Cardiac muscle cell (in vitro differentiated cells and primary cell): ENCODE data around the gene ALKBH2. TPM values are rescaled to one million over a fixed set of nuclear protein-coding genes. Genes with fewer than 3 reads are reported as not detected.
A peak's percentile ranks its signal among the peaks of the same experiment; 100 is the strongest.

ENCODE experiments used
- DNase-seq, 2 donors: peaks; one replicate each; pipeline versions ENCODE4 v3.0.0 to v3.0.0-alpha.2; 2010 to 2017; ENCODE audit warnings: low read depth in 1 of 2, low spot score in 1 of 2
- H3K27ac ChIP-seq: fragments of 200-600 bp; sonication (generic); 2 replicates; pipeline ENCODE4 v1.5.1; 2016
- H3K27me3 ChIP-seq: fragments of 200-600 bp; sonication (generic); 2 replicates; pipeline ENCODE4 v1.6.0; 2016; ENCODE audit warnings: control low read depth
- H3K36me3 ChIP-seq: fragments of 200-600 bp; sonication (generic); 2 replicates; pipeline ENCODE4 v1.5.1; 2016; ENCODE audit warnings: control low read depth
- H3K4me1 ChIP-seq: fragments of 200-600 bp; sonication (generic); 2 replicates; pipeline ENCODE4 v1.8.1; 2017; ENCODE audit warnings: low read depth, mild to moderate bottlenecking, mixed run types
- H3K4me3 ChIP-seq: fragments of 200-600 bp; sonication (generic); 2 replicates; pipeline ENCODE4 v1.5.1; 2016; ENCODE audit warnings: mild to moderate bottlenecking
- H3K9me3 ChIP-seq: fragments of 200-600 bp; sonication (generic); 2 replicates; pipeline ENCODE4 v1.5.1; 2017; ENCODE audit warnings: low read depth, mild to moderate bottlenecking, control low read depth
- CTCF ChIP-seq: IDR thresholded peaks from 2 replicates; pipeline ENCODE4 v1.5.1; 2012; ENCODE audit warnings: low read depth, mild to moderate bottlenecking, low read length
- polyA plus RNA-seq: library from polyadenylated mRNA; unstranded; fragments of >200 nt; fragmentation: Nextera tagmentation; extraction: Ambion mirVana; gene quantifications from 2 replicates; pipeline ENCODE4 v1.2.1, GENCODE V29; 2016
- total RNA-seq: library from RNA; depleted of rRNA; stranded (reverse); fragments of >200 nt; gene quantifications from 2 replicates; pipeline ENCODE4 v1.2.3, GENCODE V29; 2016

The ALKBH2 gene
- total RNA-seq (21.9 and 46.6 TPM in 2 replicates), polyA plus RNA-seq (32.7 and 47.6 TPM in 2 replicates)

- peak within 1 kb of the TSS; percentile 34 for H3K4me3 ChIP-seq
- TF ChIP-seq CTCF = peak; percentile 95
- peaks cover 4% of the 10 kb centered on the region for H3K36me3 ChIP-seq
- no peaks in the 10 kb centered on the region for H3K4me1 ChIP-seq
- H3K9me3 ChIP-seq = no peaks in the 10 kb centered on the region
- H3K27ac ChIP-seq = no peak within 1 kb of the TSS
- no peaks in the 10 kb centered on the region for H3K27me3 ChIP-seq
- DNase-seq = peak; percentile 93 to 96
Measured at GRCh38 chr12:109093022-109093918, at the start of gene ALKBH2. ALKBH2 (minus strand) TSS chr12:109093472; CDS start chr12:109092786, 686 bp downstream.

GRCh38 chr12:109140560-109140959 lies 47.3 kb upstream of the ALKBH2 start:
- no peaks in the 10 kb centered on the region for H3K27me3 ChIP-seq
- no peak overlapping the region for H3K4me3 ChIP-seq
- no peak for DNase-seq
- peaks cover 16% of the 10 kb centered on the region for H3K36me3 ChIP-seq
- no peak overlapping the region for H3K27ac ChIP-seq
- no peak for TF ChIP-seq CTCF
- no peaks in the 10 kb centered on the region for H3K4me1 ChIP-seq
- H3K9me3 ChIP-seq = no peaks in the 10 kb centered on the region

- Histone ChIP-seq H3K4me3 (no peak overlapping the region), H3K9me3 (no peaks in the 10 kb centered on the region), H3K27ac (no peak overlapping the region), H3K36me3 (peaks cover 16% of the 10 kb centered on the region), H3K27me3 (no peaks in the 10 kb centered on the region), H3K4me1 (no peaks in the 10 kb centered on the region)
- DNase-seq = no peak
- TF ChIP-seq CTCF = no peak
Measured at GRCh38 chr12:109139791-109140190, 46.5 kb upstream of the ALKBH2 start.

- Histone ChIP-seq H3K36me3 (peaks cover 16% of the 10 kb centered on the region), H3K4me3 (no peak overlapping the region)
- TF ChIP-seq CTCF = no peak
Measured at GRCh38 chr12:109139360-109139759, 46.1 kb upstream of the ALKBH2 start.

GRCh38 chr12:109137055-109137454 lies 43.8 kb upstream of the ALKBH2 start:
- Histone ChIP-seq H3K36me3 (peaks cover 10% of the 10 kb centered on the region), H3K27me3 (no peaks in the 10 kb centered on the region), H3K4me3 (no peak overlapping the region), H3K4me1 (peaks cover 10% of the 10 kb centered on the region), H3K9me3 (no peaks in the 10 kb centered on the region), H3K27ac (no peak overlapping the region)
- no peak for TF ChIP-seq CTCF
- DNase-seq = no peak

More at GRCh38 chr12:109139360-109139759, 46.1 kb upstream of the ALKBH2 start:
- no peak for DNase-seq
- peaks cover 2% of the 10 kb centered on the region for H3K4me1 ChIP-seq
- no peak overlapping the region for H3K27ac ChIP-seq
- no peaks in the 10 kb centered on the region for H3K27me3 ChIP-seq
- H3K9me3 ChIP-seq = no peaks in the 10 kb centered on the region
